Ectodermal cell (in vitro differentiated cells): ENCODE data around the gene HOMER1.

Experiments used
- H3K27ac ChIP-seq: 2 replicates; pipeline ENCODE4 v1.7.0; 2013; ENCODE audit warnings: mild to moderate bottlenecking, low read depth, low read length; ENCODE audit not compliant: insufficient read depth, poor library complexity, severe bottlenecking
- H3K27me3 ChIP-seq: 2 replicates; pipeline ENCODE4 v1.7.0; 2013; ENCODE audit warnings: mild to moderate bottlenecking, low read length; ENCODE audit not compliant: insufficient read depth, control insufficient read depth, poor library complexity, severe bottlenecking
- H3K36me3 ChIP-seq: one replicate; pipeline ENCODE4 v1.7.0; 2013; ENCODE audit warnings: low read length; ENCODE audit not compliant: control insufficient read depth, insufficient read depth
- H3K4me1 ChIP-seq: one replicate; pipeline ENCODE4 v1.7.0; 2013; ENCODE audit warnings: low read length; ENCODE audit not compliant: control insufficient read depth, insufficient read depth
- H3K4me3 ChIP-seq: 2 replicates; pipeline ENCODE4 v1.7.0; 2013; ENCODE audit warnings: low read depth, low read length, control low read depth; ENCODE audit not compliant: insufficient read depth
- H3K9me3 ChIP-seq: 2 replicates; pipeline ENCODE4 v1.7.0; 2013; ENCODE audit warnings: mild to moderate bottlenecking, low read length, moderate library complexity; ENCODE audit not compliant: control insufficient read depth
- WGBS, 2 experiments: methylation state at CpG; one replicate each; pipeline ENCODE4 v1.1.7; 2013; ENCODE audit warnings: missing lambda C conversion rate in 2 of 2; 5-methylcytosine and 5-hydroxymethylcytosine counted together

HOMER1 gene

GRCh38 chr5:79490323-79490936 is 23.5 kb downstream of the HOMER1 start:
- H3K27ac ChIP-seq: no peak overlapping the region
- no peaks in the 10 kb centered on the region for H3K4me1 ChIP-seq
- no peaks in the 10 kb centered on the region for H3K9me3 ChIP-seq
- H3K4me3 ChIP-seq: no peak overlapping the region
- no peaks in the 10 kb centered on the region for H3K36me3 ChIP-seq
- H3K27me3 ChIP-seq: no peaks in the 10 kb centered on the region

GRCh38 chr5:79489773-79490172 is 24.2 kb downstream of the HOMER1 start:
- no peaks in the 10 kb centered on the region for H3K4me1 ChIP-seq
- H3K27ac ChIP-seq: no peak overlapping the region
- H3K36me3 ChIP-seq: no peaks in the 10 kb centered on the region
- no peak overlapping the region for H3K4me3 ChIP-seq
- no peaks in the 10 kb centered on the region for H3K9me3 ChIP-seq
- no peaks in the 10 kb centered on the region for H3K27me3 ChIP-seq
- 90 to 100% methylated on average over 1 of the region's 1 CpG for WGBS, 2 experiments

GRCh38 chr5:79488775-79489174 is 25.2 kb downstream of the HOMER1 start:
- no peaks in the 10 kb centered on the region for H3K9me3 ChIP-seq
- no peaks in the 10 kb centered on the region for H3K36me3 ChIP-seq
- no peak overlapping the region for H3K4me3 ChIP-seq
- no peaks in the 10 kb centered on the region for H3K27me3 ChIP-seq
- H3K4me1 ChIP-seq: no peaks in the 10 kb centered on the region
- no peak overlapping the region for H3K27ac ChIP-seq

- Histone ChIP-seq H3K27ac (no peak overlapping the region), H3K9me3 (no peaks in the 10 kb centered on the region), H3K4me1 (no peaks in the 10 kb centered on the region), H3K36me3 (no peaks in the 10 kb centered on the region), H3K27me3 (no peaks in the 10 kb centered on the region), H3K4me3 (no peak overlapping the region)
- WGBS, 2 experiments: 85 to 92% methylated on average over 3 of the region's 3 CpGs
Observed at GRCh38 chr5:79488058-79488457, 25.9 kb downstream of the HOMER1 start.

GRCh38 chr5:79487251-79487650 is 26.7 kb downstream of the HOMER1 start:
- Histone ChIP-seq H3K27ac (no peak overlapping the region), H3K4me1 (no peaks in the 10 kb centered on the region), H3K4me3 (no peak overlapping the region), H3K36me3 (no peaks in the 10 kb centered on the region), H3K27me3 (no peaks in the 10 kb centered on the region), H3K9me3 (no peaks in the 10 kb centered on the region)
- WGBS, 2 experiments: 85 to 87% methylated on average over 2 to 3 of the region's 3 CpGs

- H3K4me3 ChIP-seq: no peak overlapping the region
- H3K27me3 ChIP-seq: no peaks in the 10 kb centered on the region
- WGBS, 2 experiments: 84 to 88% methylated on average over 1 of the region's 2 CpGs
Observed at GRCh38 chr5:79486116-79486515, 27.8 kb downstream of the HOMER1 start.

DNA sequence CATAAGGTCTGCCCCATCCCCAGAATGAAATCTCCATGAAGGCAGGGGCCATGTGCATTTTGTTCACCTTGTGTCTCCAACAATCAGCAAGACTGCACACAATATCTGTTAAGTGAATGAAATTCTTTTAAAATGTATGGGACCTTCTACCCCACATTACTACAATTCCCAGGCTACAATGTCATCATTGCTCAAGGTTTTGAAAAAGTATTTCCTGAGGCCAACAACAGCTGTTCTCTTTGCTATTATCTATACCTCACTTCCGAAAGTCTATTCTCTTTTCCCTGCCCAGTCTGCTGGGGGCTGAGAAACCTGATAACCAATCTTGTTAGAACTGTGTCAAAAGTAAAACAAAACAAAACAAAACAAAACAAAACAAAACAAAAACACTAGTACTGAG is 29.2 kb downstream of the HOMER1 start:
- no peaks in the 10 kb centered on the region for H3K9me3 ChIP-seq
- H3K27me3 ChIP-seq: no peaks in the 10 kb centered on the region
- H3K4me1 ChIP-seq: no peaks in the 10 kb centered on the region
- no peaks in the 10 kb centered on the region for H3K36me3 ChIP-seq
- WGBS, 2 experiments: 90 to 92% methylated on average over 1 of the region's 1 CpG
- no peak overlapping the region for H3K4me3 ChIP-seq
- H3K27ac ChIP-seq: no peak overlapping the region

More at GRCh38 chr5:79486116-79486515, 27.8 kb downstream of the HOMER1 start:
- Histone ChIP-seq H3K27ac (no peak overlapping the region), H3K9me3 (no peaks in the 10 kb centered on the region), H3K4me1 (no peaks in the 10 kb centered on the region), H3K36me3 (no peaks in the 10 kb centered on the region)

DNA sequence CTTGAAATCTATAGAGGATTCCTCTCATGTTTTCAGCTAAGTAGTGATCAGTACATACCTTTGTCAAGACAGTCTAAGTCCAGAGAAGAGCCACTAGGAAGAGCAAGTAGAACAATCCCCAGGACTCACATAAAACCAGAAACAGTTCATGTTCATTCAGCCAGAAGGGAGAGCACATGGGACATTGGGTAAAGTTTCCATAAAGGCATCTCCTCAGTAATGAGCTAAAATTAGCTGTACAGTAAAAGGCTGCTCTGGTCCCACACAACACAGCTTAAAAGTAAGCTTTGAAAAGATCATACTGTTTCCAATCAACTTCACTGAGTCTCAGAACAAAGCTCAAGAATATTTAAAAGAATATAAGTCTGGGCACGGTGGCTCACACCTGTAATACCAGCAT is 32.4 kb downstream of the HOMER1 start:
- 88 to 94% methylated on average over 1 of the region's 1 CpG for WGBS, 2 experiments
- Histone ChIP-seq H3K36me3 (no peaks in the 10 kb centered on the region), H3K27ac (no peak overlapping the region), H3K4me3 (no peak overlapping the region), H3K4me1 (no peaks in the 10 kb centered on the region), H3K9me3 (no peaks in the 10 kb centered on the region), H3K27me3 (no peaks in the 10 kb centered on the region)

GRCh38 chr5:79480991-79481390 is 32.9 kb downstream of the HOMER1 start:
- 94 to 100% methylated on average over 3 of the region's 3 CpGs for whole genome bisulfite sequencing, 2 experiments
- H3K4me3 ChIP-seq: no peak overlapping the region
- H3K27me3 ChIP-seq: no peaks in the 10 kb centered on the region
- H3K36me3 ChIP-seq: no peaks in the 10 kb centered on the region
- no peaks in the 10 kb centered on the region for H3K9me3 ChIP-seq
- no peaks in the 10 kb centered on the region for H3K4me1 ChIP-seq
- no peak overlapping the region for H3K27ac ChIP-seq

GRCh38 chr5:79475152-79475466 is 38.8 kb downstream of the HOMER1 start:
- no peaks in the 10 kb centered on the region for H3K36me3 ChIP-seq
- no peaks in the 10 kb centered on the region for H3K27me3 ChIP-seq
- H3K4me1 ChIP-seq: no peaks in the 10 kb centered on the region
- H3K27ac ChIP-seq: no peak overlapping the region
- H3K9me3 ChIP-seq: no peaks in the 10 kb centered on the region
- 82 to 99% methylated on average over 2 to 4 of the region's 4 CpGs for WGBS, 2 experiments
- no peak overlapping the region for H3K4me3 ChIP-seq
